ENCODE results near the gene EVI5L. TPM values are rescaled to one million over a fixed set of nuclear protein-coding genes. Genes with fewer than 3 reads are reported as not detected.

EVI5L gene
- polyA plus RNA-seq, 1 of the 3 experiments (the other 2 are of a cell fraction), result 9.7 TPM

GRCh38 chr19:7894612-7895309 is 64.7 kb downstream of the EVI5L start:
- ChIA-PET CTCF (no interaction called here), POLR2A (no interaction called here)
- Histone ChIP-seq H3K4me1 (ENCODE audit: control insufficient read depth in 1 of 2, insufficient read depth in 2 of 2, low read depth in 1 of 2, low read length in 1 of 2) (no peaks in the 10 kb centered on the region), H3K79me2 (ENCODE audit: insufficient read depth) (no peaks in the 10 kb centered on the region), H3K36me3 (replicated peaks in 1 of 2; ENCODE audit: control insufficient read depth in 1 of 2, insufficient read depth in 2 of 2, low read length in 1 of 2) (no peaks in the 10 kb centered on the region), H4K20me1 (ENCODE audit: insufficient read depth) (no peaks in the 10 kb centered on the region), H2AFZ (ENCODE audit: low read depth) (no peak overlapping the region), H3K9me2 (no peaks in the 10 kb centered on the region), H3K4me2 (no peak overlapping the region), H3F3A (replicated peaks; ENCODE audit: insufficient read depth) (no peaks in the 10 kb centered on the region), H3K4me3 (ENCODE audit: low read depth in 2 of 2, low read length in 1 of 2) (no peak overlapping the region), H3K9ac (no peak overlapping the region), H3K9me3 (no peaks in the 10 kb centered on the region), H3K27me3 (ENCODE audit: insufficient read depth) (no peaks in the 10 kb centered on the region), H3K27ac (ENCODE audit: low read depth in 2 of 2, low read length in 1 of 2) (no peak overlapping the region)
- TF ChIP-seq RXRA (IDR thresholded peaks at IDR 0.05; ENCODE audit: borderline replicate concordance, low read depth) (no peak), TCF12 (IDR thresholded peaks at IDR 0.05) (no peak), FOXJ3 (CRISPR knock-in tag; IDR thresholded peaks at IDR 0.05) (no peak), EP300 (IDR thresholded peaks at IDR 0.05; ENCODE audit: borderline replicate concordance in 1 of 2, low read depth in 1 of 2, low read length in 1 of 2) (no peak), POLR2AphosphoS5 (IDR thresholded peaks at IDR 0.05; ENCODE audit: low read depth, low read length) (no peak)
- no peak for DNase-seq
- WGBS (ENCODE audit: low lambda C conversion rate), result 77% methylated on average over 14 of the region's 18 CpGs

GRCh38 chr19:7895565-7895964 is 65.5 kb downstream of the EVI5L start:
- H3K9me3 ChIP-seq, result no peaks in the 10 kb centered on the region
- H3K36me3 ChIP-seq (replicated peaks in 1 of 2; ENCODE audit: control insufficient read depth in 1 of 2, insufficient read depth in 2 of 2, low read length in 1 of 2), result no peaks in the 10 kb centered on the region
- ChIA-PET POLR2A (no interaction called here), CTCF (no interaction called here)
- no peak overlapping the region for H2AFZ ChIP-seq (ENCODE audit: low read depth)
- WGBS (ENCODE audit: low lambda C conversion rate), result 90% methylated on average over 10 of the region's 13 CpGs
- no peaks in the 10 kb centered on the region for H3F3A ChIP-seq (replicated peaks; ENCODE audit: insufficient read depth)
- H3K79me2 ChIP-seq (ENCODE audit: insufficient read depth), result no peaks in the 10 kb centered on the region
- no peak overlapping the region for H3K27ac ChIP-seq (ENCODE audit: low read depth in 2 of 2, low read length in 1 of 2)
- no peaks in the 10 kb centered on the region for H4K20me1 ChIP-seq (ENCODE audit: insufficient read depth)
- H3K4me3 ChIP-seq (ENCODE audit: low read depth in 2 of 2, low read length in 1 of 2), result no peak overlapping the region
- no peak overlapping the region for H3K9ac ChIP-seq
- TF ChIP-seq, protein P1, sequence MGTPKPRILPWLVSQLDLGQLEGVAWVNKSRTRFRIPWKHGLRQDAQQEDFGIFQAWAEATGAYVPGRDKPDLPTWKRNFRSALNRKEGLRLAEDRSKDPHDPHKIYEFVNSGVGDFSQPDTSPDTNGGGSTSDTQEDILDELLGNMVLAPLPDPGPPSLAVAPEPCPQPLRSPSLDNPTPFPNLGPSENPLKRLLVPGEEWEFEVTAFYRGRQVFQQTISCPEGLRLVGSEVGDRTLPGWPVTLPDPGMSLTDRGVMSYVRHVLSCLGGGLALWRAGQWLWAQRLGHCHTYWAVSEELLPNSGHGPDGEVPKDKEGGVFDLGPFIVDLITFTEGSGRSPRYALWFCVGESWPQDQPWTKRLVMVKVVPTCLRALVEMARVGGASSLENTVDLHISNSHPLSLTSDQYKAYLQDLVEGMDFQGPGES (IDR thresholded peaks at IDR 0.05; ENCODE audit: low read depth, low read length), result no peak
- TF ChIP-seq EP300 (IDR thresholded peaks at IDR 0.05; ENCODE audit: borderline replicate concordance in 1 of 2, low read depth in 1 of 2, low read length in 1 of 2), result no peak
- no peak for TF ChIP-seq RXRA (IDR thresholded peaks at IDR 0.05; ENCODE audit: borderline replicate concordance, low read depth)
- TF ChIP-seq, protein P2, sequence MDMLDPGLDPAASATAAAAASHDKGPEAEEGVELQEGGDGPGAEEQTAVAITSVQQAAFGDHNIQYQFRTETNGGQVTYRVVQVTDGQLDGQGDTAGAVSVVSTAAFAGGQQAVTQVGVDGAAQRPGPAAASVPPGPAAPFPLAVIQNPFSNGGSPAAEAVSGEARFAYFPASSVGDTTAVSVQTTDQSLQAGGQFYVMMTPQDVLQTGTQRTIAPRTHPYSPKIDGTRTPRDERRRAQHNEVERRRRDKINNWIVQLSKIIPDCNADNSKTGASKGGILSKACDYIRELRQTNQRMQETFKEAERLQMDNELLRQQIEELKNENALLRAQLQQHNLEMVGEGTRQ (IDR thresholded peaks at IDR 0.05; ENCODE audit: borderline replicate concordance, low read depth, low read length), result no peak
- TF ChIP-seq MEF2A (IDR thresholded peaks at IDR 0.05; ENCODE audit: borderline replicate concordance, low read depth), result no peak
- no peak for TF ChIP-seq POLR2AphosphoS5 (IDR thresholded peaks at IDR 0.05; ENCODE audit: low read depth, low read length)
- no peak for TF ChIP-seq SIN3A (IDR thresholded peaks at IDR 0.05; ENCODE audit: borderline replicate concordance, low read depth, low read length)
- no peak for TF ChIP-seq YY1 (IDR thresholded peaks at IDR 0.05; ENCODE audit: low read depth)
- no peak for TF ChIP-seq CTCF (IDR thresholded peaks at IDR 0.05)
- no peak overlapping the region for H3K4me2 ChIP-seq
- no peaks in the 10 kb centered on the region for H3K4me1 ChIP-seq (ENCODE audit: control insufficient read depth in 1 of 2, insufficient read depth in 2 of 2, low read depth in 1 of 2, low read length in 1 of 2)
- DNase-seq, result no peak
- no peaks in the 10 kb centered on the region for H3K27me3 ChIP-seq (ENCODE audit: insufficient read depth)
- H3K9me2 ChIP-seq, result no peaks in the 10 kb centered on the region
